GM10266 (cell line): Measurements from ENCODE around the gene PDZD2.

Experiments used
- DNase-seq: peaks from one replicate; pipeline ENCODE4 v3.0.0; 2012; ENCODE audit errors: extremely low spot score
- TF ChIP-seq, protein P1 (sequence below): IDR thresholded peaks from 2 replicates; pipeline ENCODE4 v1.5.1; 2012; ENCODE audit warnings: mild to moderate bottlenecking, low read depth; ENCODE audit not compliant: control insufficient read depth, insufficient read depth; ENCODE audit errors: missing control alignments

PDZD2 gene

DNA sequence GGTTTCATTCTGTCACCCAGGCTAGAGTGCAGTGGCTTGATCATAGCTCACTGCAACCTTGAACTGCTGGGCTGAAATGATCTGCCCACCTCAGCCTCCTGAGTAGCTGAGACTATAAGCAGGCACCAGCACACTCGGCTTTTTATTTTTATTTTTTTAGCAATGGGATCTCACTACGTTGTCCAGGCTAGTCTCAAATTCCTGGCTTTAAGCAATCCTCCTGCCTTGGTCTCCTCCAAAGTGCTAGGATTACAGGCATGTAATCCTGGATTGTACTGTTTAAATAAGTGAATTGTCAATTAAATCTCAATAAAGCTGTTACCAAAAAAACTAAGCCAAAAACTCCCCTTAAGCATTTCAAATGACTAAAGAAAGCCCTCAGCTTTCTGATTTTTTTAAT, 516.3 kb downstream of the PDZD2 start:
- TF ChIP-seq, protein P1, sequence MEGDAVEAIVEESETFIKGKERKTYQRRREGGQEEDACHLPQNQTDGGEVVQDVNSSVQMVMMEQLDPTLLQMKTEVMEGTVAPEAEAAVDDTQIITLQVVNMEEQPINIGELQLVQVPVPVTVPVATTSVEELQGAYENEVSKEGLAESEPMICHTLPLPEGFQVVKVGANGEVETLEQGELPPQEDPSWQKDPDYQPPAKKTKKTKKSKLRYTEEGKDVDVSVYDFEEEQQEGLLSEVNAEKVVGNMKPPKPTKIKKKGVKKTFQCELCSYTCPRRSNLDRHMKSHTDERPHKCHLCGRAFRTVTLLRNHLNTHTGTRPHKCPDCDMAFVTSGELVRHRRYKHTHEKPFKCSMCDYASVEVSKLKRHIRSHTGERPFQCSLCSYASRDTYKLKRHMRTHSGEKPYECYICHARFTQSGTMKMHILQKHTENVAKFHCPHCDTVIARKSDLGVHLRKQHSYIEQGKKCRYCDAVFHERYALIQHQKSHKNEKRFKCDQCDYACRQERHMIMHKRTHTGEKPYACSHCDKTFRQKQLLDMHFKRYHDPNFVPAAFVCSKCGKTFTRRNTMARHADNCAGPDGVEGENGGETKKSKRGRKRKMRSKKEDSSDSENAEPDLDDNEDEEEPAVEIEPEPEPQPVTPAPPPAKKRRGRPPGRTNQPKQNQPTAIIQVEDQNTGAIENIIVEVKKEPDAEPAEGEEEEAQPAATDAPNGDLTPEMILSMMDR, result no peak
- no peak for DNase-seq

DNA sequence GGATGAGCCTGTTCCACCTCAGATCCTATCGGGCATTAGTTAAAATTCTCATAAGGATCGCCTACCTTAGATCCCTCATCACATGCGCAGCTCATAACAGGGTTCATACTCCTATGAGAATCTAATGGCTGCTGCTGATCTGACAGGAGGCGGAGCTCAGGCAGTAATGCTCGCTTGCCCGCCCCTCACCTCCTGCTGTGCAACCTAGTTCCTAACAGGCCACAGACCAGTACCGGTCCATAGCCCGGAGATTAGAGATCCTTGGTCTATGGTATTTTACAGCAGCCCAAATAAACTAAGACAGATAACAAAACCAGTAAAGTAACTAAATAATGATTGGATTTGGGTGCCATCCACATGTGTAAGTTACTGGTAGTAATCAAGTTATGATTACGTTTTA, 517.7 kb downstream of the PDZD2 start:
- TF ChIP-seq, protein P1, result no peak
- DNase-seq, result no peak

DNA sequence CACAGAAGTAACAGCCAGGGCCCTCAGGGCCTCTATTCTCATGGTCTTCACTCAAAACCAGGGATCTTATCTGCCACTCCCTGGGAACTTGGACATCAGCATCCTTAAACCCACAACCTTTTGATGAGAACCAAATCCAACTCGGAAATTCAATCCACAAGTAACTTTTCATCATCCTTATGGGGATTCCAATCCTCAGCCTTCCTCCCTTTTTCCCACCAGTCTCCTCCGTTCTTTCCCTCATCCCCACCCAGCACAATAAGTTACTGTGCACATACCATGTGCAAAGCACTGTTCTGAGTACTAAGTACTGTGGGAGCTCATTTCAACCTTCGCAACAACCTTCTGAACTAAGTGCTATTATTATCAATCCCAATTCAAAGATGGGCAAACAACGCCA, 518.1 kb downstream of the PDZD2 start:
- DNase-seq, result no peak
- TF ChIP-seq, protein P1, result no peak

DNA sequence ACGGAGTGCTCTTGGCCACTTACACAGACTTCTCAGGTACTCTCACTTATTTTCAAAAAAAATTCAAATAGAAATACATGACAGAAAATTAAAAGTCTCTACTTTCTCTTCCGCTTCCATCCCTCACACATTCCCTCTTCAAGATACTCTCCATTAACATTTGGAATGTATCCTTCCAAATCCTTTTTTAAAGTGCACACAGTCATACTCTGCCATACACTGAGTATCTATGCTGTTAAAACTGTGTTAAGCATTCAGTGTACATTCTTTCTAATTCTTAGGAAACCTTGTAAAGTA, 519.7 kb downstream of the PDZD2 start:
- no peak for DNase-seq
- TF ChIP-seq, protein P1, result no peak

DNA sequence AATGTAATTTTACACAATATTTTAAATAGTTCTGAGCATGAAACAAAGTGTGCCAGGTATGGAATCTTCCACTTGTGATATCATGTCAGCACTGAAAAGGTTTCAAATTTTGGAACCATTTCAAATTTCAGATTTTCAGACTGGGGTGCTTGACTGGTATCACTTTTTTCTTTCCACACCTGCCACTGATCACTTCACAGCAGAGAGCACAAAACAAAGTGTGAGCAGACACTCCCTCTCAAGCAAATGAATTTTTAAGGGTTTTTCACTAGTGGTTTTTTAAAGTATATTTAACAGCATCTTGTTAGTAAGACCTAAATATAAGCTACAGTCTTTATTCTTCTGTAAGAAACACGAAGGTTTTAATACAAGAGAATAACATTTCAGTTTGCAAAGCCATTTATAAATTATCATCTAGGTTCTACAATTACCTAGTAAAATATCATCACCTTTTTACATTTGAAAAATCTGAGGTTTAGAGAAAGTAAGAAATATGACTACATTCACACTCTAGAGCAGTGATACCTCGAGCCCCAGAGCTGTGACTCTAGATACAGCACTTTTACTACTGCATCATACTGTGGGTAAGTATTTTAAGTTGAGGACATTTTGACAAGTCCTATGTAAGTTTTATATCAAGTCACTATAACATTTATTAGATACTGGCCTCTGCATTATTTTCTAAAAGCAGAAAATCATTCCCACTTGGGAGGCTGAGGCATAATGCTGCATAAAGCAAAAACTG, 520.6 kb downstream of the PDZD2 start:
- no peak for DNase-seq
- TF ChIP-seq, protein P1, result no peak

DNA sequence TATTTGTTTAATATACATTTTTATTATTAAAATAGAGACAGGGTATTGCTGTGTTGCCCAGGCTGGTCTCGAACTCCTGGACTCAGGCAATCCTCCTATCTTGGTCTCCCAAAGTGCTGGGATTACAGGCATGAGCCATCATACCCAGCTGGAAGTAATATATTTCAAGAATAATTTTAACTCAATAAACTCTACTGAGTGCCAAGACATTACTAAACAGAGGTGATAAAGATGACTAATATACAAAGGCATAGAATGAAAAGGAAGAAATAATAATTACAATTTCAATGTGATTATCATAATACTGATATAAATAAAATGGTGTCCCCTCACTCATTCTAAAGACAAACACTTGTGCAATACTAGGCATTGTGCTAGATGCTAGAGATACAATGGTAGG, 521.3 kb downstream of the PDZD2 start:
- DNase-seq, result no peak
- TF ChIP-seq, protein P1, result no peak
